ENCODE measurements around the gene PDCD1LG2. TPM values are rescaled to one million over a fixed set of nuclear protein-coding genes. Genes with fewer than 3 reads are reported as not detected.

PDCD1LG2 gene
- total RNA-seq, 6 donors from 2014 or later = 1.0 to 10.6 (median 3.2) TPM

GRCh38 chr9:5554254-5554653 is 43.9 kb downstream of the PDCD1LG2 start:
- no peak for ATAC-seq (ENCODE audit: low FRiP score in 2 of 2)
- WGBS, 2 donors = 55 to 60% methylated on average over 4 of the region's 4 CpGs

GRCh38 chr9:5556101-5556705 is 45.9 kb downstream of the PDCD1LG2 start:
- TF ChIP-seq CTCF (IDR thresholded peaks at IDR 0.05) = no peak
- TF ChIP-seq POLR2A (IDR thresholded peaks at IDR 0.05) = no peak
- no peak for TF ChIP-seq EP300 (IDR thresholded peaks at IDR 0.05)
- no peak for TF ChIP-seq POLR2AphosphoS5 (IDR thresholded peaks at IDR 0.05)
- Histone ChIP-seq H3K27ac (no peak overlapping the region), H3K27me3 (no peaks in the 10 kb centered on the region), H3K9me3 (no peaks in the 10 kb centered on the region), H3K4me1 (peaks cover 6 to 14% (median 11%) of the 10 kb centered on the region in 4 donors), H3K4me3 (no peak overlapping the region), H3K36me3 (no peaks in the 10 kb centered on the region)
- ATAC-seq (ENCODE audit: low FRiP score in 2 of 2) (no peak), DNase-seq (no peak)
- WGBS, 2 donors = 82 to 86% methylated on average over 5 of the region's 5 CpGs

More at GRCh38 chr9:5554254-5554653, 43.9 kb downstream of the PDCD1LG2 start:
- Histone ChIP-seq H3K36me3 (no peaks in the 10 kb centered on the region), H3K4me3 (no peak overlapping the region), H3K4me1 (peaks cover 6 to 14% (median 11%) of the 10 kb centered on the region in 4 donors), H3K27ac (no peak overlapping the region), H3K9me3 (no peaks in the 10 kb centered on the region), H3K27me3 (no peaks in the 10 kb centered on the region)
- no peak for DNase-seq
- TF ChIP-seq POLR2A (IDR thresholded peaks at IDR 0.05) (no peak), POLR2AphosphoS5 (IDR thresholded peaks at IDR 0.05) (no peak), EP300 (IDR thresholded peaks at IDR 0.05) (no peak), CTCF (IDR thresholded peaks at IDR 0.05) (no peak)

GRCh38 chr9:5557606-5558587 is 47.6 kb downstream of the PDCD1LG2 start:
- WGBS, 2 donors = 48 to 66% methylated on average over 7 of the region's 7 CpGs
- ATAC-seq (ENCODE audit: low FRiP score in 2 of 2) (peak; percentile 59 to 76), DNase-seq (peak in 1 of 2 donors; percentile 52)
- Histone ChIP-seq H3K36me3 (no peaks in the 10 kb centered on the region), H3K4me1 (peaks cover 6 to 14% (median 11%) of the 10 kb centered on the region in 4 donors), H3K4me3 (no peak overlapping the region), H3K9me3 (no peaks in the 10 kb centered on the region), H3K27ac (peak overlapping the region; percentile 50 to 61 (median 54)), H3K27me3 (no peaks in the 10 kb centered on the region)
- TF ChIP-seq POLR2AphosphoS5 (IDR thresholded peaks at IDR 0.05) (no peak), POLR2A (IDR thresholded peaks at IDR 0.05) (peak in 1 of 4 donors; percentile 43)

- Histone ChIP-seq H3K27me3 (no peaks in the 10 kb centered on the region), H3K4me1 (peaks cover 6 to 14% (median 11%) of the 10 kb centered on the region in 4 donors), H3K27ac (no peak overlapping the region), H3K36me3 (no peaks in the 10 kb centered on the region), H3K4me3 (no peak overlapping the region), H3K9me3 (no peaks in the 10 kb centered on the region)
- WGBS, 2 donors = 75 to 85% methylated on average over 2 of the region's 2 CpGs
- ATAC-seq (ENCODE audit: low FRiP score in 2 of 2) = no peak
- DNase-seq = no peak
- TF ChIP-seq CTCF (IDR thresholded peaks at IDR 0.05) = no peak
- TF ChIP-seq EP300 (IDR thresholded peaks at IDR 0.05) = no peak
- TF ChIP-seq POLR2AphosphoS5 (IDR thresholded peaks at IDR 0.05) = no peak
- TF ChIP-seq POLR2A (IDR thresholded peaks at IDR 0.05) = no peak
Measured at GRCh38 chr9:5559659-5560058, 49.3 kb downstream of the PDCD1LG2 start.

GRCh38 chr9:5560443-5561100 is 50.2 kb downstream of the PDCD1LG2 start:
- no peak overlapping the region for H3K4me3 ChIP-seq
- 74 to 78% methylated on average over 4 of the region's 4 CpGs for WGBS, 2 donors
- no peaks in the 10 kb centered on the region for H3K36me3 ChIP-seq
- TF ChIP-seq POLR2A (IDR thresholded peaks at IDR 0.05) = no peak
- no peak for TF ChIP-seq CTCF (IDR thresholded peaks at IDR 0.05)
- TF ChIP-seq POLR2AphosphoS5 (IDR thresholded peaks at IDR 0.05) = no peak
- TF ChIP-seq EP300 (IDR thresholded peaks at IDR 0.05) = no peak
- DNase-seq = peak in 1 of 2 donors; percentile 37
- peak in 1 of 2 donors; percentile 46 for ATAC-seq (ENCODE audit: low FRiP score in 2 of 2)
- no peak overlapping the region for H3K27ac ChIP-seq
- peaks cover 6 to 14% (median 11%) of the 10 kb centered on the region in 4 donors for H3K4me1 ChIP-seq
- H3K27me3 ChIP-seq = no peaks in the 10 kb centered on the region
- H3K9me3 ChIP-seq = no peaks in the 10 kb centered on the region

Measured in upper lobe of left lung (tissue), 6 donors.